ENCODE results near the gene NRN1L. TPM values are rescaled to one million over a fixed set of nuclear protein-coding genes. Genes with fewer than 3 reads are reported as not detected.
"Not testable (repeated sequence)": the region's sequence is repeated elsewhere in the genome, so short reads cannot be mapped to it uniquely, and the experiment has no call there.

Gene NRN1L
- total RNA-seq, 2 experiments from 2014 or later = not detected

GRCh38 chr16:67853670-67854069, 31.0 kb upstream of the NRN1L start:
- no peaks in the 10 kb centered on the region for H3K27me3 Mint-ChIP-seq
- H3K9me3 Mint-ChIP-seq = no peaks in the 10 kb centered on the region

DNA sequence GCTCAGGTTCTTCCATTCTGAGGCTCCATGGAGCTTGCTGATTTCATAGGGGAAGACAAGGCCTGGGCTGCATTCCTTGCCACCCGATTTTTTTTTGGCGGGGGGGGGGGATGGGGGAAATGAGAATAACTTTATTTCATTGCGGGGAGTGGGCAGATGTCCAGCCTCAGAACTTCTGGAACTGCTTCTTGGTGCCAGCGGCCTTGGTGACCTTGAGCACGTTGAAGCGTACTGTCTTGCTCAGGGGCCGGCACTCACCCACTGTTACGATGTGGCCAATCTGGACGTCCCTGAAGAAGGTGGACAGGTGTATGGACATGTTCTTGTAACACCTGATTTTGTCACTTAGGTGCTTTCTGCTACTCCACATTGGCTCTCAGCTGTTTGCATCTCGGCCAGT, 28.9 kb upstream of the NRN1L start:
- Mint-ChIP-seq H3K4me1 (peaks cover 18% of the 10 kb centered on the region), H3K9me3 (no peaks in the 10 kb centered on the region), H3K4me3 (no peak overlapping the region), H3K27ac (no peak overlapping the region), H3K36me3 (peaks cover 4% of the 10 kb centered on the region), H3K27me3 (no peaks in the 10 kb centered on the region)
- no peak for DNase-seq

More at GRCh38 chr16:67853670-67854069, 31.0 kb upstream of the NRN1L start:
- no peak for DNase-seq
- H3K4me1 Mint-ChIP-seq = peaks cover 18% of the 10 kb centered on the region
- H3K4me3 Mint-ChIP-seq = no peak overlapping the region
- peaks cover 9% of the 10 kb centered on the region for H3K36me3 Mint-ChIP-seq
- no peak overlapping the region for H3K27ac Mint-ChIP-seq

DNA sequence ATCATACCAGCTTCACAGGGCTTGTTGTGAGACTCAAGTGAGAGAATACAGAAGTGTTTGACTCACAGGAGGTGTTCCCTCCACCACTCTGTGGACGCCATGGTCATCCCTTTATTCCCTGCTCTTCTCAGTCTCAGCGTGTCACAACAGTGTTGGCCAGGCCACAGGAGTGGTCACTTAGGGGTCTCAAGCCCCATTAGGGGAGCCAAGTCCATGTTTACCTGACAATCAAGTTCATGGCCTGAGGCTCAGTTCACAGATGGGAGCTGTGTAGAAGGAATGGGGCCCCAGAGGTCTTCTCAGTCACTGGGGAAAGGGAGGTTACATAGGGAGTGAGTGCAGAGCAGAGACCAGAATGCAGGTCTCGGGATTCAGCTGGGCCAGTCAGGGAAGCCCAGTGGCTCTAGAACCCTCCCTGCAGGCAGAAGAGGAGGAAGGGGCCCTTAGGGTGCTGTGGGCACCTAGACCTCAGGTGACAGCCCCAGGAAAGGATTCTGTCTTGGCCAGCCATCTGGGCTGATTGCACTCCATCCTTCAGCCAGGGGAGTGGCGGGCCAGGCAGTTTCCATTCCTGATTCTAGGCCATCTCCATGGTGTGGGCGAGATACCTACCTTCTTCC, 27.6 kb upstream of the NRN1L start:
- Mint-ChIP-seq H3K27me3 (no peaks in the 10 kb centered on the region), H3K36me3 (peaks cover 4% of the 10 kb centered on the region), H3K4me1 (peaks cover 18% of the 10 kb centered on the region), H3K27ac (no peak overlapping the region), H3K4me3 (no peak overlapping the region), H3K9me3 (no peaks in the 10 kb centered on the region)
- no peak for DNase-seq

DNA sequence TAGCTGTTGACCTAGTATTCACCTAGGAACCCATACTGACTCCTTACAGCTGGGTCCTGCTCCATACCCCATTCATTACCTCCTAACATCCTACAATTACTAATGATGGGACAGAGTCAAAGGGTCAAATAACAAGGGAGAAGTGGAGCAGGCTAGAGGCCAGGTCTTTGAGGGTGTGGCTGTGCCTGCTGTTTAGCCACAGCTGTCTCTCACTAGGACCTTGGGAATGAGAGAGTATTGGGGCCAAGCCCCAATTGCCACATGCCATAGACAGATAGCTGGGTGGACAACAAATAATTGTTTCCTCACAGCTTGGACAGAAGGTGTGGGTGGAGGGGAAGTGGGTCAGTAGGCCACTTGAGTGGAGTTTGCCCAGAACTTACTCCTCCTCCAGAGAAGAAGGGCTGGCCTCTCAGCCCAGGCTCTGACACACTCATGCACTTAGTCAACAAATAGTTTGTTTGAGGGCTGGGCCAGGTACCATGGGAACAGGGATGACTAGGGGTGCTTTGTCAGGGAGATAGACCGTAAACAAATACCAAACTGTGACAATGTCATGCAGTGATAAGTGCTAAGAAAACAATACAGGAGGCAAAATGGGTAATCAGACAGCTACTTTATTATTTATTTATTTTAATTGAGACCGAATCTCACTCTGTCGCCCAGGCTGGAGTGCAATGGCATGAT, 27.0 kb upstream of the NRN1L start:
- no peak overlapping the region for H3K4me3 Mint-ChIP-seq
- H3K4me1 Mint-ChIP-seq = peaks cover 18% of the 10 kb centered on the region
- no peaks in the 10 kb centered on the region for H3K27me3 Mint-ChIP-seq
- H3K9me3 Mint-ChIP-seq = no peaks in the 10 kb centered on the region
- DNase-seq = no peak
- no peak overlapping the region for H3K27ac Mint-ChIP-seq
- peaks cover 4% of the 10 kb centered on the region for H3K36me3 Mint-ChIP-seq

DNA sequence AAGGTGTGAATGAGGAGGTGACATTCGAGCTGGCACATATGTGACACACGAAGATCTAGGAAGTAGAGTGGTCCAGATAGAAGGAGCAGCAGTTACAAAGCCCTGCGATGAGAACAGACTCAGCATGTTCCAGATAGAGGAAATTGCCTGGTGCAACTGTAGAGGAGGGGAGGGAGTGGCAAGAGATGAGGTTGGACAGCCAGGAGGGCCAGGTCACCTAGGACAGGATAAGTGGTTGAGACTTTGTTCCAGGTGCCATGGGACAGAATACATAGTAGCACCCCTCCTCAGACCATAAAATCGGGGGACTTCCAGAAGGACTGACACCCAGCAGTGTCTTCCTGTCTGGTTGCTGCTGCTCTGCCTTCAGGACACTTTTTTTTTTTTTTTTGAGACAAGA, 26.2 kb upstream of the NRN1L start:
- no peaks in the 10 kb centered on the region for H3K9me3 Mint-ChIP-seq
- peaks cover 4% of the 10 kb centered on the region for H3K36me3 Mint-ChIP-seq
- H3K27me3 Mint-ChIP-seq = no peaks in the 10 kb centered on the region
- no peak overlapping the region for H3K4me3 Mint-ChIP-seq
- peak overlapping the region; percentile 9 for H3K27ac Mint-ChIP-seq
- peaks cover 18% of the 10 kb centered on the region for H3K4me1 Mint-ChIP-seq
- DNase-seq = no peak

DNA sequence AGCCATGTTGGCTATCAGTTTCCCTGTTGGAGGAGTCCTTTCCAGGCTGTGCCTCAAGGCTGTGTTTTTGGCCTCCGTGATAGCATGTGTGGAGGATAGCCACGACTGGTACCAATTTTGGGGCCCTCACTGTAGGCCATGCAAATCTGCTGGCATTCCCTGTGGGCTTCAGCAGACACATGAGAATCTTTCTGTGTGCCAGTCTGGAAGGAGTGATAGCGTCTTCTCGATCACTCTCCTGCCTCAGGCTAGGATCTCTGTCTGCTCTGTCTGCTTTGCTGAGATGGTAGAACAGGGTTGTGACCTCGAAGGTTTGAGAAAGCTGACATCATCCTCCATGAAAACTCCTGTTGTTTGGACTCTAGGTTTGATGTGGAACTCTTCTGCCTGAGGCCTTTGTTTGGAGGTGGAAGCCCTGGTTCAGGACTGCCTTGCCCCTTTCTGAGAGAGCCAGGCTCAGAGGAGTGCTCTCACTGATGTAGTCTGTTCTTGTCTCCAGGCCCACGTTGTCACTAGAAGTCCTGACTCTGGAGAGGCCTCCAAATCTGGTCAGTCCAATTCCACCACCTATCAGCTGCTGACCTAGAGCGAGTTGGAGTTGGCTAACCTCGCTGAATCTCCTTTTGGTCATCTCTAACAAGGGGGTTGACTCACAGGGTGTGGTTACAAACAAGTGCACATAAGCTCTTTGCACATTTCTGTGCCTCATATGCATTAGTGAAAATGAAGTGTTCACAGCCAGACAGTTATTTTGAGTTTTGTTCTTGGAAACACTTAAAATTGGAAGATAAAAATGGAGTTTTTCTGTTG, 23.9 kb upstream of the NRN1L start:
- Mint-ChIP-seq H3K9me3 (no peaks in the 10 kb centered on the region), H3K4me3 (no peak overlapping the region), H3K27ac (no peak overlapping the region), H3K4me1 (peaks cover 15% of the 10 kb centered on the region), H3K36me3 (peaks cover 4% of the 10 kb centered on the region), H3K27me3 (no peaks in the 10 kb centered on the region)
- no peak for DNase-seq

- Mint-ChIP-seq H3K9me3 (no peaks in the 10 kb centered on the region), H3K4me1 (peaks cover 10% of the 10 kb centered on the region), H3K27me3 (no peaks in the 10 kb centered on the region), H3K36me3 (peaks cover 4% of the 10 kb centered on the region), H3K4me3 (no peak overlapping the region), H3K27ac (no peak overlapping the region)
- no peak for DNase-seq
Measured at GRCh38 chr16:67861877-67862276, 22.8 kb upstream of the NRN1L start.

- H3K9me3 Mint-ChIP-seq = no peaks in the 10 kb centered on the region
- DNase-seq = no peak
- H3K4me1 Mint-ChIP-seq = peaks cover 5% of the 10 kb centered on the region
- H3K4me3 Mint-ChIP-seq = no peak overlapping the region
- H3K36me3 Mint-ChIP-seq = peaks cover 4% of the 10 kb centered on the region
- no peak overlapping the region for H3K27ac Mint-ChIP-seq
- H3K27me3 Mint-ChIP-seq = no peaks in the 10 kb centered on the region
Measured at GRCh38 chr16:67862623-67863583, 21.8 kb upstream of the NRN1L start.

- not testable (repeated sequence) for H3K36me3 Mint-ChIP-seq, H3K27ac Mint-ChIP-seq, H3K9me3 Mint-ChIP-seq, H3K4me1 Mint-ChIP-seq, DNase-seq, H3K27me3 Mint-ChIP-seq, H3K4me3 Mint-ChIP-seq
Measured at GRCh38 chr16:67864044-67864443, 20.6 kb upstream of the NRN1L start.

- H3K36me3 Mint-ChIP-seq = no peaks in the 10 kb centered on the region
- DNase-seq = no peak
- H3K4me1 Mint-ChIP-seq = peaks cover 5% of the 10 kb centered on the region
- H3K4me3 Mint-ChIP-seq = no peak overlapping the region
- H3K27me3 Mint-ChIP-seq = no peaks in the 10 kb centered on the region
- H3K9me3 Mint-ChIP-seq = no peaks in the 10 kb centered on the region
- H3K27ac Mint-ChIP-seq = no peak overlapping the region
Measured at GRCh38 chr16:67864594-67864993, 20.1 kb upstream of the NRN1L start.

GRCh38 chr16:67865318-67865717, 19.4 kb upstream of the NRN1L start:
- H3K4me3 Mint-ChIP-seq = no peak overlapping the region
- no peak for DNase-seq
- H3K36me3 Mint-ChIP-seq = no peaks in the 10 kb centered on the region
- no peaks in the 10 kb centered on the region for H3K27me3 Mint-ChIP-seq
- H3K9me3 Mint-ChIP-seq = no peaks in the 10 kb centered on the region
- peaks cover 5% of the 10 kb centered on the region for H3K4me1 Mint-ChIP-seq
- no peak overlapping the region for H3K27ac Mint-ChIP-seq

- no peak overlapping the region for H3K4me3 Mint-ChIP-seq
- DNase-seq = no peak
- peaks cover 9% of the 10 kb centered on the region for H3K4me1 Mint-ChIP-seq
- no peaks in the 10 kb centered on the region for H3K36me3 Mint-ChIP-seq
- H3K9me3 Mint-ChIP-seq = no peaks in the 10 kb centered on the region
- no peaks in the 10 kb centered on the region for H3K27me3 Mint-ChIP-seq
- no peak overlapping the region for H3K27ac Mint-ChIP-seq
Measured at GRCh38 chr16:67868290-67868689, 16.4 kb upstream of the NRN1L start.

DNA sequence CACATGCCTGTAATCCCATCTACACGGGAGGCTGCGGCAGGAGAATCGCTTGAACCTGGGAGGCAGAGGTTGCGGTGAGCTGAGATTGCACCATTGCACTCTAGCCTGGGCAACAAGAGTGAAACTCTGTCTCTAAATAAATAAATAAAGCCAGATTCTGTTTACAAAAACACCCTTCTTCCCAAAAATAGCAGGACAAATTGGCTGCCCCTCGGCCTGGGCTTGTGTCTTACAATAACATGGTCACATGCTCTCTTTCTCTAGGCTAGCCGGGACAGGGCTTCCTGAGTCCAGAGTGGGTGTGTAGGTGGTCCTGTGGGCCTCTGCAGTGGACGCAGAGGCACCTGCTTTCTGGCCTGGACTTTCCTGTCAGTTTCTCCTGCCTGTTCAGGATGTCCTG, 15.0 kb upstream of the NRN1L start:
- no peak overlapping the region for H3K4me3 Mint-ChIP-seq
- H3K27me3 Mint-ChIP-seq = no peaks in the 10 kb centered on the region
- peaks cover 6% of the 10 kb centered on the region for H3K36me3 Mint-ChIP-seq
- H3K27ac Mint-ChIP-seq = no peak overlapping the region
- DNase-seq = no peak
- no peaks in the 10 kb centered on the region for H3K9me3 Mint-ChIP-seq
- peaks cover 14% of the 10 kb centered on the region for H3K4me1 Mint-ChIP-seq

- DNase-seq = no peak
- Mint-ChIP-seq H3K9me3 (no peaks in the 10 kb centered on the region), H3K4me3 (no peak overlapping the region), H3K27ac (no peak overlapping the region), H3K27me3 (no peaks in the 10 kb centered on the region), H3K4me1 (peaks cover 20% of the 10 kb centered on the region), H3K36me3 (peaks cover 9% of the 10 kb centered on the region)
Measured at GRCh38 chr16:67871256-67871655, 13.4 kb upstream of the NRN1L start.
